Thoracic aorta (tissue), 2 donors: ENCODE results near the gene TTC3. TPM values are rescaled to one million over a fixed set of nuclear protein-coding genes. Genes with fewer than 3 reads are reported as not detected.

Source experiments
- ATAC-seq: fragments of 150-250 bp; one replicate; pipeline ENCODE4 v1.8.0; 2017; ENCODE audit warnings: low read depth; ENCODE audit not compliant: insufficient number of reproducible peaks, low FRiP score
- DNase-seq: peaks from one replicate; pipeline ENCODE4 v3.0.0-alpha.2; 2020; ENCODE audit warnings: low spot score
- H3K27ac ChIP-seq, 2 donors: fragments of 200-600 bp; sonication (generic); 1 replicate in 1 of 2; 2 replicates in 1 of 2; pipeline ENCODE4 v1.5.1; 2016; ENCODE audit warnings: mild to moderate bottlenecking in 2 of 2, moderate library complexity in 2 of 2
- H3K27me3 ChIP-seq: fragments of 200-600 bp; sonication (generic); replicated peaks from 2 replicates; pipeline ENCODE4 v1.6.0; 2016; ENCODE audit warnings: mild to moderate bottlenecking; ENCODE audit not compliant: insufficient read depth
- H3K36me3 ChIP-seq: fragments of 200-600 bp; sonication (generic); one replicate; pipeline ENCODE4 v1.5.1; 2016
- H3K4me1 ChIP-seq, 2 donors: fragments of 200-600 bp; sonication (generic); 1 replicate in 1 of 2; 2 replicates in 1 of 2; pipeline versions ENCODE4 v1.5.1 to v1.6.0; 2016; ENCODE audit warnings: low read depth in 2 of 2, mild to moderate bottlenecking in 1 of 2; ENCODE audit not compliant: control insufficient read depth in 1 of 2
- H3K4me3 ChIP-seq: fragments of 200-600 bp; sonication (generic); 2 replicates; pipeline ENCODE4 v1.5.1; 2016; ENCODE audit warnings: mild to moderate bottlenecking
- H3K9me3 ChIP-seq: fragments of 200-600 bp; sonication (generic); 2 replicates; pipeline ENCODE4 v1.5.1; 2016
- CTCF ChIP-seq: fragments of 200-600 bp; sonication (generic); IDR thresholded peaks from one replicate; pipeline ENCODE4 v1.5.1; 2019; ENCODE audit warnings: antibody characterized with exemption
- total RNA-seq, 2 donors: library from RNA; depleted of rRNA; stranded (reverse); fragments of >200 nt; gene quantifications; one replicate each; pipeline versions ENCODE4 v1.1.0 to v1.2.3, GENCODE V29; 2016

Gene TTC3
- total RNA-seq, 2 donors from 2014 or later, result 85.2 to 115 TPM

GRCh38 chr21:37087188-37087587 is 14.1 kb downstream of the TTC3 start:
- H3K27me3 ChIP-seq, result no peaks in the 10 kb centered on the region
- ATAC-seq, result no peak
- H3K27ac ChIP-seq, result no peak overlapping the region
- H3K36me3 ChIP-seq, result no peaks in the 10 kb centered on the region
- H3K4me1 ChIP-seq, result peaks cover 7 to 16% of the 10 kb centered on the region in 2 donors
- no peak for DNase-seq
- no peak for TF ChIP-seq CTCF
- H3K4me3 ChIP-seq, result no peak overlapping the region
- no peaks in the 10 kb centered on the region for H3K9me3 ChIP-seq

GRCh38 chr21:37088186-37088735 is 15.2 kb downstream of the TTC3 start:
- H3K36me3 ChIP-seq, result no peaks in the 10 kb centered on the region
- H3K27ac ChIP-seq, result no peak overlapping the region
- ATAC-seq (no peak), DNase-seq (no peak)
- H3K4me1 ChIP-seq, result peaks cover 2 to 7% of the 10 kb centered on the region in 2 donors
- H3K4me3 ChIP-seq, result no peak overlapping the region
- no peaks in the 10 kb centered on the region for H3K27me3 ChIP-seq
- H3K9me3 ChIP-seq, result no peaks in the 10 kb centered on the region
- no peak for TF ChIP-seq CTCF

GRCh38 chr21:37093977-37094376 is 20.9 kb downstream of the TTC3 start:
- H3K27me3 ChIP-seq, result no peaks in the 10 kb centered on the region
- H3K4me1 ChIP-seq, result no peaks in the 10 kb centered on the region
- DNase-seq (no peak), ATAC-seq (no peak)
- no peak overlapping the region for H3K4me3 ChIP-seq
- no peak overlapping the region for H3K27ac ChIP-seq
- no peaks in the 10 kb centered on the region for H3K9me3 ChIP-seq
- peaks cover 8% of the 10 kb centered on the region for H3K36me3 ChIP-seq
- no peak for TF ChIP-seq CTCF

GRCh38 chr21:37095821-37096220 is 22.8 kb downstream of the TTC3 start:
- no peak for TF ChIP-seq CTCF
- no peaks in the 10 kb centered on the region for H3K9me3 ChIP-seq
- H3K27ac ChIP-seq, result no peak overlapping the region
- H3K4me3 ChIP-seq, result no peak overlapping the region
- H3K36me3 ChIP-seq, result peaks cover 13% of the 10 kb centered on the region
- DNase-seq (no peak), ATAC-seq (no peak)
- H3K27me3 ChIP-seq, result no peaks in the 10 kb centered on the region
- H3K4me1 ChIP-seq, result no peaks in the 10 kb centered on the region

- Histone ChIP-seq H3K4me3 (no peak overlapping the region), H3K36me3 (peaks cover 13% of the 10 kb centered on the region), H3K27me3 (no peaks in the 10 kb centered on the region), H3K27ac (no peak overlapping the region), H3K9me3 (no peaks in the 10 kb centered on the region), H3K4me1 (no peaks in the 10 kb centered on the region)
- DNase-seq (no peak), ATAC-seq (no peak)
- TF ChIP-seq CTCF, result no peak
Measured at GRCh38 chr21:37098751-37099150, 25.7 kb downstream of the TTC3 start.
